Activated T-helper 1 cell treated with Interleukin-2 at 50 U/mL for 16 hours (primary cell): Measurements from ENCODE around the gene NBDY.
"Not testable (repeated sequence)": the region's sequence is repeated elsewhere in the genome, so short reads cannot be mapped to it uniquely, and the experiment has no call there.

Experiments used
- DNase-seq: peaks from one replicate; pipeline ENCODE4 v3.0.0-alpha.2; 2020; ENCODE audit warnings: low read depth

The NBDY gene, protein sequence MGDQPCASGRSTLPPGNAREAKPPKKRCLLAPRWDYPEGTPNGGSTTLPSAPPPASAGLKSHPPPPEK

DNA sequence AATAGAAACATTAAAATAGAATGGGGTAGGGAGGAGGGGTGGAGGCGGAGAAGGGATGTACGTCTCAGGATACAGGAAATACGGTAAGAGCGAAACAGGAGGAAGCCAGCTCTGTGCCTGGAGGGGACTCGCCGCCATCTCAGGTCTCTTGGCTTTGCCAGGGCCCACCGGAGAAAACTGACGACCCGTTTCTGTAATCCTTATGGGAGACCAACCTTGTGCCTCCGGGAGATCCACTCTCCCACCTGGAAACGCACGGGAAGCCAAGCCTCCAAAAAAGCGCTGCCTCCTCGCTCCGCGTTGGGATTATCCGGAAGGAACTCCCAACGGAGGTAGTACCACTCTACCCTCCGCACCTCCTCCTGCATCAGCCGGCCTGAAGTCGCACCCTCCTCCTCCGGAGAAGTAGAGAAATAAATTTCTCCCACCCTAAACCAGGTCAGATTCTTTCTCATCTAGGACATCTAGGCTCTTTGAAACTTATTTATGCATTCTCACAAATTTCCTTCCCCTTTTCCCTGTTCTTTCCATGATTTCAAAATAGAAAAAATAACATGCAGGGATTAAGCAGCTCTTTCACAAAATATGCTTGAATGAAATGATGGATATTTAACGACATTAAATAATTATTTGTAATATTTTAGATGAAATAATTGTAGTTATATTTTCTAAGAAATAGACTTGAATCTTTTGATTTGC is at the start of gene NBDY:
TSS of gene NBDY (plus strand) at position 92 of the 699 bp plus-strand sequence. CDS start at position 203, 111 bp downstream.
- no peak for DNase-seq

DNA sequence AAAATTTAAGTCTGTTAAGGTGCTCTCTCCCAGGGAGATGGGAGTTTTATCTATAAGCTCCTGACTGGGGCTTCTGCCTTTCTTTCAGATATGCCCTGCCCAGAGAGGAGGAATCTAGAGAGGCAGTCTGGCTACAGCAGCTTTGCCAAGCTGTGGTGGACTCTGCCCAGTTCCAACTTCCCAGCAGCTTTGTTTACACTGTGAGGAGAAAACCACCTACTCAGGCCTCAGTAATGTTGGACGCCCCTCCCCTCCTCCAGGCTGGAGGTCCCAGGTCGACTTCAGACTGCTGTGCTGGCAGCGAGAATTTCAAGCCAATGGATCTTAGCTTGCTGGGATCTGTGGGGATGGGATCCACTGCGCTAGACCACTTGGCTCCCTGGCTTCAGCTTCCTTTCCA is 24.5 kb upstream of the NBDY start:
- not testable (repeated sequence) for DNase-seq

DNA sequence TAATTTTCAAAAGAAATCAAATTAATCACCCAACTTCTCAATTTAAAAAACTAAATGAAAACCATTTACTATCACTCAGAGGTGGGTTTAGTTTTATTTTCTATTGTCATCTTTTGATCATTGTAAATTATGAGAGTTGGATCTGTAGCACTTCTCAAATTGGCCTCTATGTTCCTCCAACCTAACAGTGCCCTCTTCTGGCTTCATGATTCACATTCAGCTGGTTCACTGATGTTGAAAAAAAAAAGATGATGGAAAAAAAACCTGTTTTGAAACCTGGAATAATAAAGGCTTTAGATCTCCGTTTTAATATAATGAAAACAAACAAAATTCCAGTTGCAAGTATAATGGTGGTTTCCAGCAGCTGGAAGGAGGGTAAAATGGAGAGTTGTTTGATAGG is 2.4 kb upstream of the NBDY start:
- no peak for DNase-seq

DNA sequence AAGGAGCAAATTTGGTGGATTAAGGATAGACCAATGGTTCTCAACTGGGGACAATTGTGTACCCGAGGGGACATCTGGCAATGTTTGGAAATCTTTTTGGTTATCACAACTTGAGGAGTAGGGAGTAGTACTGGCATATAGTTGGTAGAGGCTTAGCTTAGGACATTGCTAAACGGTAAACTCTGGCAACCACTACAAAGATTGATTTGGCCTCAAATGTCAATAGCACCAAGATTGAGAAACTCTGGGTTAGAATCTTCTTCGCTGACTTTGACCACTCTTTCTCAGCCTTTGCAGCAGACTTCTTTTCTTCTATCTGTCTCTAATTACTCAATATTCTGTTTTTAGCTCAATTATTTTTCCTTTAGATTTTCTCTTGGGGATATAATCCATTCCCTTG is 1.5 kb upstream of the NBDY start:
- no peak for DNase-seq

DNA sequence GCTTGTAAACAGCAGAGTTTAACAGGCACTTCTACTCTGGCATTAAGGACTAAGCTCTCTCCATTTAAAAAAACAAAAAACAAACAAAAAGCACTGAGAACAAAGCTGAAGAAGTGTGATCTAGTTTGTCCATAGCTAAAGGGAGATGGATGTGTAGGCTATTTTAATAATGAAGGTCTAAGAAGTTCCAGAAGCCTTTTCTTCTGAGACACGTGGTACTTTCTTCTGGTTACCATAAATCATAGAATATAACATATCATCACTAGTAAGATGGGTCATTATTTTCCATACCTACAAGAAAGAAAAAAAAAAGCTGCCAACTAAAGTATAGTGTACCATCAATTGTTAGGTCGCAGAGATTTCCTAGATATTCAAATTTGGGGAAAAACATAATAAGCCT is 722 bp upstream of the NBDY start:
- no peak for DNase-seq

DNA sequence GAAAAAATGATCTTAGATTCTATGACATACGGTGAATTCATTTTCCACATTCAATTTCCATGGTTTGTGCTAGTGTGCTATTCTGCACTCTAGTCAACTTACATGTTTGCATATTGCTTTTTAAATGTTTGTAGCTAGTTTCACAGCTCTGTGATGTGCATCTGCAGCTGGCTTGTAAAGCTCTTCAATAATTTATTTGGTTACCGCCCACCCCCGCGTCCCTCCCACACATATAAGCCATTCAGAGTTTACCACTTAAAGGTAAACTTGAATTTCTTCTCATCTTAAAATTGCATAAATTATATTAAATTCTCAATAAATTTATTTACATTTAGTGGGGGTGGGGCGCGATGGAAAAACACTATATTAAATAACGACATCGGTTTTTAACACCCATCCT is 291 bp upstream of the NBDY start:
- DNase-seq: no peak

DNA sequence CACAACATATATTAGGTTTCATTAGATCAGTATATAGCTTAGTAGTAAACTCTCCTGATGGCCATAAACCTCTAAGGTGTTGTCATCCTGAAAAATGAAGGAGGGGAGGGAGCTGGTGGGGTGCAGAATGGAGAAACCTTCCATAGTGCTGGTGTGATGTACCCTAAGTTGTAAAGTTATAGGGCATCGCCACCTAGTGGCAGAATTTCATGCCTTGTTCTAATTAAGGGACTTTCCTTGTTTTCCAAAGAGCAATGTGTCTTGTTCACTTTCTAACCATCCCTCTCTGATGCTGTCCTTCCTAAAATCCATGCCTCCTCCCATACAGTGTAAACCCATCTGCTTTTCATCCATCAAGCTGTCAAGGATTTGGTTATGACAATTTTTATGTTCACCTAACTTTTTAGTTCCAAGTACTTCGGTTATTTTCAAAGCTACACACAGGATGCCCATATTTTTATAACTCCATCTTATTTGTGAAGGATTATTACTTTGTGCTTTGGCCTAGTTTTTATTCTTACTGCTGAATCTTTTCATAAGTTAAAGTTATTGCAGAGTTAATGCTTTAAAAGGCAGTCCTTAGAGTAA is 4.5 kb downstream of the NBDY start:
- no peak for DNase-seq

DNA sequence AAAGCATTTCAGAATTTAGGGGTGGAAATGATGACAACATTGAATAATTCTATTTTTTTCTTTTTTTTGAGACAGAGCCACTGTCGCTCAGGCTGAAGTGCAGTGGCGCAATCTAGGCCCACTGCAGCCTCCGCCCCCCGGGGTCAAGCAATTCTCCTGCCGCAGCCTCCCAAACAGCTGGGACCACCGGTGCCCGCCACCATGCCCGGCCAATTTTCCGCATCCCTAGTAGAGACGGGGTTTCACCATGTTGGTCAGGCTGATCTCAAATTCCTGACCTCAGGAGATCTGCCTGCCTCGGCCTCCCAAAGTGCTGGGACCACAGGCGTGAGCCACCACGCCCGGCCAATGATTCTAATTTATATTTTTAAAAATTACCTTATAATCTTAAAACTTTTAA is 7.2 kb downstream of the NBDY start:
- DNase-seq: no peak

DNA sequence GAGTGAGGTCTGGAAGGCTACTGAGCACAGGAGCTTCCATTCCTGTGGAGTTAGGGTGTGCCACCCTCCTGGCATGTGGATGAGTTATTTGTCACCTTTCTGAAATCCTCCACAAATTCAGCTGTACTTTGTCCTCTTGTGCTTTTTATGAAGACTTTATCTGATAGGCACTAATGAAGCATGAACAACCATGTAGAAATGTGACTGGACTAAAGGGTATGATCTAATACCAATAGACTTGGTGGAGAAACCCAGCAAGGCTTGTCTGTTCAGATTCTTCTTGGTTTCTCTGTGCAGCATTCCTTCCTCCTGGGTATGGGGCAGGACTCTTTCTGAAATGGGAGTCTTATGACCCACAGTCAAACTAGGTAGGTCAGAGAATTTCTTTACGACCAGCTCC is 9.6 kb downstream of the NBDY start:
- DNase-seq: no peak

DNA sequence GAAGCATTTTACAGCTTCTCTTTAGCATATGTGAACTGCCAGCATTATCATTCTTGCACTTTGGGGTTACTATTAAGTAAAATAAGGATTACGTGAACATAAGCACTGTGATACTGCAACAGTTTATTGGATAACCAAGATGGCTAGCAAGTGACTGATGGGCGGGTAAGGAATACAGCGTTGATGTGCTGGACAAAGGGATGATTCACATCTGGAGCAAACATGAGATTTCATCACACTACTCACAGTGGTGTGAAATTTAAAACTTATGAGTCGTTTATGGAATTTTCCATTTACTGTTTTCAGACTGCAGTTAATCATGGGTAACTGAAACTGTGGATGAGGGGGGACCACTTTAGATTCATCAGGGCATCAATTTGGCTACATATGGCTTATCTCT is 16.0 kb downstream of the NBDY start:
- DNase-seq: no peak

DNA sequence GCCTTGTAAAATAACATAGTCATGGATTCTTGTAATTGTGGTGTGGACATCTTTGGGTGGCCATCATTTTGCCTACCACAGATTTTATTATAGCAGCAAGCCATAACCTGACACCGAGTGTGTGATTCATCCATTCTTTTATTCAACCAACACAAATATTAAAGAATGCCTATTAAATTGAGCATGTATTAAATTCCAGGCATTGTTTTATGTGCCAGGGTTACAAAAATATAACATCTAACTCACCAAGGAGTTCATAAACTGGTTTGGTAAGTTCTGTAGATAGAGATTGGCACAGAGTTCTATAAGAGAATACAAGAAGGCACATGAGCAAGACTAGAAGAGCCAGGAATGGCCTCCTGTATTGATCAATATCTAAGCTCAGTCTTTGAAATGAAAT is 18.0 kb downstream of the NBDY start:
- no peak for DNase-seq

DNA sequence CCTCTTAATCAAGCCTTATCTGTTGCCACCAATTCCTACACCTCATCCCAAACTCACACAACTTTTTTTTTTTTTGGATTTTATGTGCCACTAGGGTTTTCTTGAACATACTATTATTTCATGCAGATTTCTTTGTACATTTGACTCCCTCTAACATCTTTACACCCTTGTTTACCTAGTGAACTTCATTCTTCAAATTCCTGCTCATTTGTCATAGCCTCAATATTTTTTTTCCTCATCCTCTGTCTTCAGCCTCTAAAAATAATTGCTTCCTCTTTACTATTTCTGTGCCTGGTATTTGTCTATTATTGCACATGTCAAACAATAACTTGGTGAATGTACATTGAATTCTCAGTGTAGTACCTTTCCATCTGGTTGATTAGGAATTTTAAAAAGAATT is 22.0 kb downstream of the NBDY start:
- DNase-seq: no peak

DNA sequence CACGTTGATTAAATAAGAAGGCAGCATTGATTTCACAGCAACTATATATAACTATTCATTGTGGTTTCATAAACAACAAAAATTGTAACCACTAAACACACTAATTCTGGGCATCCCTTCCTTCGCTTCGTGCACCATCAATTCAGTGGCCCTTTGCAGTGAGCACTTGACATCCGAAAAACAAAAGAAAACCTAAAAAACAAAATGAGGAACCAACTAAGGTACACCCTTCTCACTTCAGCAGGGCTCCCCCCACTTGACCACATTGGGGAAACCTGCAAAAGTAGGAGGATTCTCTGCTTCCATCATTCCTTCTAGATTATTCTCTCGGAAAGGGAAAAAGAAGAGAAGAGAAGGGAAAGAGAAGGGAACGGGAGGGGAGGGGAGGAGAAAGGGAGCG is 28.3 kb downstream of the NBDY start:
- DNase-seq: no peak

DNA sequence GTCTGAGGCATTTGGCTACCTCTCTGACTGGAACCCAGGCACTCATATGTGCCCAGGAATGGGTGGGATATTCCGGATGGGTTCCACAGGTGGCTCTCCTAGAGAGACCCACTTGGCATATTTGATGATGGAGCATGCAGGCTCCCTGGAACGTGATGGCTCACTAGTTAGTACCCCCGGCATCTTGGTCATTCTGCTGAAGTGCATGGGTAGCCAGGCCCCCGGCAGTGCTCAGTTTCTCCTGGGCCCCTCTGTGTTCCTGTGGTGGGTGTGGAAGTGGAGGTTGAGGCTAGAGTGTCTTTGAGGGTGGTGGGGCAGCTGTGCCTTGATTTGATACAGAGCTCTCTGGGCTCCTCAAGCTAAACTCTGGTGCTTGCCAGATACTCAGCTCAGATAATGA is 29.4 kb downstream of the NBDY start:
- no peak for DNase-seq

DNA sequence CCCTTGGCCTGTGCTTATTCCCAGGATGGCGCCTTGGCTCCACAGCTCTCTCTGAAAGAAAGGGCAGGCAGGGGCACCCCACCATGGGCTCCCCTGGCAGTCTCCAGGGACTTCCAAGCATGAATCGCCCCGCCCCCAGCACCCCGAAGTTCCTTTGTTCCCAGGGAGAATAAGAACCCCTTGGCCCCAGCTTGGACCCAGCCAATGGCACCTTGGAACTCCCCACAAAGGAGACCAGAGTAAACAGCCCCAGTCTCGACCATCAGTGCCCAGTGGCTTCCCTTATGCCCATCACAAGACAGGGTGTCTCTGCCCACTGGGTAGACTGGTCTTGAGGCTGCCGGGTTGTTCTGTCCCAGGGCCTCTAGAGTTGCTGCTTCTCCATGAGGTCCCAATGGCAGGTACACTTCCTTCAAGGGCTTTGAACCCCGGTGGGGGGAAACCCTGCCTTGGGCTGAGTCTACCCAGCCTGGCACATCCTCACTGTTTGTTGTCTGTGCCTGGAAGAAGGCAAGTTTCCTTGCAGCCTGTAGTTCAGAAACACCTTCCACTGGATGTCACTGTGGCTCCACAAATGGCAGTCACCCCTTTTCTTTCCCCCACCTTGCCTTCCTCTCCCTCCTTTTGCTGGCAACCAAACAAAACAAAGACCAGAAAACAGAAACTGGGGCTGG is 30.8 kb downstream of the NBDY start:
- DNase-seq: no peak

DNA sequence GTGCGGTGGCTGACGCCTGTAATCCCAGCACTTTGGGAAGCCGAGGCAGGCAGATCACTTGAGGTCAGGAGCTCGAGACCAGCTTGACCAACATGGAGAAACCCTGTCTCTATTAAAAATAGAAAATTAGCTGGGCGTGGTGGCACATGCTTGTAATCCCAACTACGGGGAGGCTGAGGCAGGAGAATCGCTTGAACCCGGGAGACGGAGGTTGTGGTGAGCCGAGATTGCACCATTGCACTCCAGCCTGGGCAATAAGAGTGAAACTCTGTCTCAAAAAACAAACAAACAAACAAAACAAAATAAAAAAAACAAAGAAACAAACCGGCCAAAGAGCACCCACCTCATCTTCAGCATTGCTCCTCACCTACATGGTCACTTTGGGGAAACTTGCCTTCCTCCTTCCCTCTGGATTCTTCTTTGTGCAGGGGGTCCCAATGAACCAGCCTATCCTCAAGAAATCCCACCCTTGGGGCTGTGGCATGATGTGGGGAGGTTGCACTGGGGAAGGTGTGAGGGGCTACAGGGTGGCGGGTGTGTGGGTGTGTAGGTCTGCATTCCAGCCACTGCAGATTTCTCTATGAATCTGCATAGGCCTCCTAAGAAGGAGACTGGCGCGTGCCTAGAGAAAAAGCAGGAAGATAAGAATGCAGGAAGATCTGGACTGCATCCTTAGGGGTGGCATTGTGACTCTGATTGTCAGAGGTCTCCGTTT is 31.5 kb downstream of the NBDY start:
- DNase-seq: not testable (repeated sequence)

DNA sequence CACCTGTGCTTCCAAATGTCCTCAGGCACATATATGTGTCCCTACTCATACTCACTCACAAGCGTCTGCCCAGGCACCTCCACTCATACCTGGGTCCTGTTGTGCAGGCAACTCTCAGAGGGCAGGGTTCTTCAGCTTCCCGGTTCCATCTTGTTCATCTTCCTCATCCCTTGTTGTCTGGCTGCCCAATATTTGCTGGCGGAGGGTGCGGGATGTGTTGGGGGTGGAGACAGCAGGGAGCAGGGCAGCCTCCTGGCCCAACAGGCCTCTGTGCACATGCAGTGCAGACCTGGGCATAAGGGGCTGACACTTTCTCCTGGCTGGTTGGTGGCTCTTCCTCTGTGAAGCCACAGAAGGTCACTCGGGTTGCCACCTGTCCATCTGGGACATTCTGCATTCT is 32.1 kb downstream of the NBDY start:
- no peak for DNase-seq

DNA sequence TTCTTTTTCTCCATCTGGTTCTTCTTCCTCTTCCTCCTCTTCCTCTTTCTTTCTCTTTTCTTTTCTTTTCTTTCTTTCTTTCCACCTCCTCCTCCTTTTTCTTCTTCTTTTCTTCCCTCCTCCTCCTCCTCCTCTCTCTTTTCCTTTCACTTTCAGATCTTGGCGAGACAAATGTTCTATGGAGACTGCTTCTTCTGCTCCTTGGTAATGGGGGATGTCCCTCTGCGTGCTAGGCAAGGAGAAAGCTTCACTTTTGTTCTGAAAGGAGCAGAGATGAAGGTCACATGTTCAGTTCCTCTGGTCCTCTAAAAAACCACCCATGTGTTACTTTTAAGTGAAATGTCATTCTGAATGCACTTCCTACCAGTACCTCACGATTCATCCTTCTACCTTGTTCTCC is 33.2 kb downstream of the NBDY start:
- no peak for DNase-seq

DNA sequence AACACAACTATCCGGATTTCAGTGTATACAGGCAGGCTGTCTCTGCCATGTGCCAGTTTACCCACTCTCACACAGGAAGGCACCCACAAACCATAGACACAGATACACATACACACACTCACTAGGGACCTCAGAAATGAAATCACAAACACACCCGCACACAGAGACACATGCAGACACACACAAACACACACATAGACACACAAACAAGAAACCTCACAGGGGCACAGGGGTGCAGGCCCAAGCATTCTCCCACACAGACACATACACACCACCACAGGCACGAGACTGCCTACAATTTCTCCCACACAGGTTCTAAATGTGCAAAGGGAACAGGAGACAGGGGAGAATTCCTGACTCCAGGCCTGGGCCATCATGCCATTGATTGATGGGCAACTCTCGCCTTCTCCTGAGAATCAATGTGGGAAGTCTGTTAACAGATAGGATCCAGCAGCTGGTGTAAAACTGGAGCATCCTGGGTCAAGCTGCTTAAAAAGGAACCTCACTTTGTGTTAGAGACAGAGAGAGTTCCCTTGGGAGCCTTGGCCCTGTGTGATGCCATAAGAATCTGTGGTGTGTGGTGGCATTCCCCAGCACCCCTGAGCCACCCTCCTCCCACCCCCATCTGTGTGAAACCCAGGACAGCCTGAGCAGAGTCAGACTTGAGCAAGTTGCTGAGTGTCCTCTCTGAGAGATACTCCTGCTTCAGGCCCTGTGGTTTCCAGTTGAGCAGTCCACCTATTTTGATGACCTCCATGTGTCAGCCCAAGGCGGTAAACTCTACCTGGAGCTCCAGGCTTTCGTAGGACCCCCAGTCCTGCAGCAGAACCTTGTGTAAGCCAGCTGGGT is 33.9 kb downstream of the NBDY start:
- no peak for DNase-seq

DNA sequence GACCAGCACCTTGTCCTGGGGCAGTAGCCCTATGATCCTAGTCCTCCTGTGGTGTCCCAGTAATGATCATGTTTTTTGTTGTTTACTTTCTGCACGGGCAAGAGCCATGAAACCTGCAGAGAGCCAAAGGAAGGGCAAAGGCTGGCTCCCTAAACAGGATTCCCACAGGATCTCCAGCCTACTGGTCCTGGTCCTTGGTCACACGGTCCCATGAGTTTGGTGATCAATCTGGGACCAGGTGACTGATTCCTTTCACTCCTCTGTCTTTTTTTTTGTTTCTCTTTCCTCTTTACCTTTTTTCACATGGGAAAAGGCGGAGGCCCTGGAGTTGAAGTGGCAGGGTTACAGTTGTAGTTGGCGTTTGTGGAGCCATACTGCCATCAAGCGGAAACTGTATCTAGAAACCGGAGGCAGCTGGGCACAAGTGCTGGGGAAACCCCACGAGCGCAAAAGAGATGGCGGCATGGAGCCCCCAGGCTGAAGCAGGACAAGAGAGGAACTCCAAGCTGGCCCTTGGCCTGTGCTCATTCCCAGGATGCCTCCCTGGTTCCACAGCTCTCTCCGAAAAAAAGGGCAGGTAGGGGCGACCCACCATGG is 34.6 kb downstream of the NBDY start:
- DNase-seq: peak; percentile 65

DNA sequence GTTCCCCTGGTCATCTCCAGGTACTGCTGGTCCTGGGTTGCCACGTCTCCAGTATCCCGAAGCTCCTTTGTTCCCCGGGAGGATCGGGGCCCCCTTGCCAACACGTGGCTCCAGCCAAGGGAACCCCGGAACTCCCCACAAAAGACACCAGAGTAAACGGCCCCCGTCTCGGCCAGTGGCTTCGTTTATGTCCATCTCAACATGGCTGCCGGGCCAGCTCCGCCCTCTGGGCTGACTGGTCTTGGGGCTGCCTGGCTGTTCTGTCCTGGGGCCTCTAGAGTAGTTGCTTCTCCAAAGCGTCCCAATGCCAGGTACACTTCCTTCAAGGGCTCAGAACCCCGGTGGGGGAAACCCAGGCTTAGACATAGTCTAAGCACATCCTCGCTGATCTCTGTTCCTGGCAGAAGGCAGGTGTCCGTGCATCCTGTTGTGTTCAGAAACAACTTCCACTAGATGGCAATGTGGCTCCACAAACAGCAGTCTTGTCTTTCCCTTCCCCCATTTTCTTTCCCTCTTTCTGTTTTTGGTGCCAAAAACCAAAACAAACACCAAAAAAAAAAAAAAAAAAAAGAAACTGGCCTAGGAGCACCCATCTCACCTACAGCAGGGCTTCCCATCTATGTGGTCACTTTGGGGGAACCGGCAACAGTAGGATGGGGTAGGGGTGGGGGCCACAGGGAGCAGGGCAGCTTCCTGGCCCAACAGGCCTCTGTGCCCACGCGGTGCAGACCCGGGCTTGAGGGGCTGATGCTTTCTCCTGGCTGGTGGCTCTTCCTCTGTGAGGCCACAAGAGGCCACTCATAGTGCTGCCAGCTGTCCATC is 35.3 kb downstream of the NBDY start:
- peak; percentile 66 for DNase-seq
